Measurements from ENCODE around the gene EGLN2.

- TF ChIP-seq POLR2AphosphoS5 (IDR thresholded peaks at IDR 0.05) (peak in 1 of 3 donors; percentile 39), CTCF (IDR thresholded peaks at IDR 0.05) (no peak), POLR2A (IDR thresholded peaks at IDR 0.05) (no peak)
Observed at GRCh38 chr19:40831502-40832430, 32.8 kb downstream of the EGLN2 start.
